KMS-11 (cell line): ENCODE data around the gene SETD7.

ENCODE experiments used
- H2AFZ ChIP-seq: fragments of 200-600 bp; sonication (generic); 2 replicates; pipeline ENCODE4 v1.6.1; 2016; ENCODE audit warnings: antibody characterized with exemption, mixed run types, low read depth
- H3K27ac ChIP-seq: fragments of 200-600 bp; sonication (generic); 2 replicates; pipeline ENCODE4 v1.6.1; 2016; ENCODE audit warnings: mild to moderate bottlenecking, mixed run types
- H3K27me3 ChIP-seq: fragments of 200-600 bp; sonication (generic); 2 replicates; pipeline ENCODE4 v1.6.1; 2017; ENCODE audit warnings: mild to moderate bottlenecking, low read depth, mixed run types, moderate library complexity; ENCODE audit not compliant: insufficient read depth
- H3K36me3 ChIP-seq: fragments of 200-600 bp; sonication (generic); 2 replicates; pipeline ENCODE4 v1.6.1; 2017; ENCODE audit warnings: mild to moderate bottlenecking, mixed run types; ENCODE audit not compliant: insufficient read depth
- H3K4me1 ChIP-seq: fragments of 200-600 bp; sonication (generic); 2 replicates; pipeline ENCODE4 v1.6.1; 2016; ENCODE audit warnings: mild to moderate bottlenecking, low read depth, mixed run types; ENCODE audit not compliant: poor library complexity, severe bottlenecking
- H3K4me2 ChIP-seq: fragments of 200-600 bp; sonication (generic); 2 replicates; pipeline ENCODE4 v1.7.0; 2016; ENCODE audit warnings: mild to moderate bottlenecking, mixed run types
- H3K4me3 ChIP-seq: fragments of 200-600 bp; sonication (generic); IDR thresholded peaks from 2 replicates; pipeline ENCODE4 v1.6.1; 2017; ENCODE audit warnings: low read depth, low read length, mixed read lengths; ENCODE audit not compliant: insufficient read depth
- H3K79me2 ChIP-seq: fragments of 200-600 bp; sonication (generic); 2 replicates; pipeline ENCODE4 v1.6.1; 2016; ENCODE audit warnings: low read depth, mixed run types; ENCODE audit not compliant: insufficient read depth
- H3K9ac ChIP-seq: fragments of 200-600 bp; sonication (generic); 2 replicates; pipeline ENCODE4 v1.6.1; 2016; ENCODE audit warnings: mild to moderate bottlenecking, mixed run types
- H4K20me1 ChIP-seq: fragments of 200-600 bp; sonication (generic); 2 replicates; pipeline ENCODE4 v1.6.1; 2016; ENCODE audit warnings: mild to moderate bottlenecking, mixed run types; ENCODE audit not compliant: insufficient read depth
- TF ChIP-seq, protein P1 (sequence below): fragments of 200-600 bp; sonication (generic); conservative IDR thresholded peaks from 2 replicates; pipeline ENCODE4 v1.6.1; 2017; ENCODE audit warnings: low read depth, mild to moderate bottlenecking, antibody characterized with exemption, low read length, moderate library complexity, mixed read lengths

Gene SETD7

DNA sequence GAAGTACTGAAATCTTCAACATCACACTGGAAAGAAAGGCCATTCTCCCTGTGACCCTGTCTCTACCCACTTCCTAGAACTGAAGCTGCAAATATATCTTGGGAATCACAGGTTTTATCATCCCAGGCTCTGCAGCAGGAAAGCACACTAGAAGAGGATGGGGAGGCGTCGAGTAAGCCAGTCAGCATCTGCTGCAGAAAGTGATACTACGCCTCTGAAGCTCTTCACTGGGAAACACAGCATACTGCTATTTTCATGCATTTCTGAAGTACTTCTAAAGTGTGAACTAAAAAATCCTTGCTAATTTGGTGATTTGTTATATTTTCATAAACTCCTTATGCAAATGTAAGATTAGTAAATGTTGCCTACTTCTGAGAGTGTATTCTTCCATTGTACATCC lies 73.0 kb downstream of the SETD7 start:
- Histone ChIP-seq H3K27me3 (no peaks in the 10 kb centered on the region), H3K36me3 (no peaks in the 10 kb centered on the region), H3K9ac (no peak overlapping the region), H2AFZ (no peak overlapping the region), H3K4me3 (no peak overlapping the region), H3K27ac (no peak overlapping the region), H3K4me1 (peaks cover 21% of the 10 kb centered on the region), H3K4me2 (no peak overlapping the region), H3K79me2 (no peaks in the 10 kb centered on the region), H4K20me1 (no peaks in the 10 kb centered on the region)
- TF ChIP-seq, protein P1, sequence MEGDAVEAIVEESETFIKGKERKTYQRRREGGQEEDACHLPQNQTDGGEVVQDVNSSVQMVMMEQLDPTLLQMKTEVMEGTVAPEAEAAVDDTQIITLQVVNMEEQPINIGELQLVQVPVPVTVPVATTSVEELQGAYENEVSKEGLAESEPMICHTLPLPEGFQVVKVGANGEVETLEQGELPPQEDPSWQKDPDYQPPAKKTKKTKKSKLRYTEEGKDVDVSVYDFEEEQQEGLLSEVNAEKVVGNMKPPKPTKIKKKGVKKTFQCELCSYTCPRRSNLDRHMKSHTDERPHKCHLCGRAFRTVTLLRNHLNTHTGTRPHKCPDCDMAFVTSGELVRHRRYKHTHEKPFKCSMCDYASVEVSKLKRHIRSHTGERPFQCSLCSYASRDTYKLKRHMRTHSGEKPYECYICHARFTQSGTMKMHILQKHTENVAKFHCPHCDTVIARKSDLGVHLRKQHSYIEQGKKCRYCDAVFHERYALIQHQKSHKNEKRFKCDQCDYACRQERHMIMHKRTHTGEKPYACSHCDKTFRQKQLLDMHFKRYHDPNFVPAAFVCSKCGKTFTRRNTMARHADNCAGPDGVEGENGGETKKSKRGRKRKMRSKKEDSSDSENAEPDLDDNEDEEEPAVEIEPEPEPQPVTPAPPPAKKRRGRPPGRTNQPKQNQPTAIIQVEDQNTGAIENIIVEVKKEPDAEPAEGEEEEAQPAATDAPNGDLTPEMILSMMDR: no peak

DNA sequence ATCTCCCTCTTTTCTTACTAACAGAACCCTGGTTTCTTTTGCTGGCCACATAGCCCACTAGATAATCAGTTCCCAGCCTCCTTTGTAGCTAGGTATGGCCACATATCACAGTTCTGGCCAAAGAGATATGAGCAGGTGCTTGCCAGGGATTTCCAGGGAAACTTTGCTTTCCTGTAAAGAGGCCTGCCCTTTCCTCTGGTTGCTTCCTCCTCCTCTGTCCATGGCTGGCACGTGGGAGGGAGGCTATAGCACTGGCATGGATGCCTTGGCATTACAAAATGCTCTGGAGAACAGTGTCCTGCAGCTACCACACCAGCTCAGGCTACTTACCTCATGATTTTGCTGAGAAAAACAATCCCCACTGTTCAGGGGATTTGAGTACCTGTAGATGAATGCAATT lies 74.6 kb downstream of the SETD7 start:
- Histone ChIP-seq H3K79me2 (no peaks in the 10 kb centered on the region), H3K4me1 (peaks cover 32% of the 10 kb centered on the region), H3K4me3 (no peak overlapping the region), H3K4me2 (no peak overlapping the region), H4K20me1 (no peaks in the 10 kb centered on the region), H2AFZ (no peak overlapping the region), H3K27me3 (no peaks in the 10 kb centered on the region), H3K27ac (no peak overlapping the region), H3K36me3 (no peaks in the 10 kb centered on the region), H3K9ac (no peak overlapping the region)
- TF ChIP-seq, protein P1: no peak

DNA sequence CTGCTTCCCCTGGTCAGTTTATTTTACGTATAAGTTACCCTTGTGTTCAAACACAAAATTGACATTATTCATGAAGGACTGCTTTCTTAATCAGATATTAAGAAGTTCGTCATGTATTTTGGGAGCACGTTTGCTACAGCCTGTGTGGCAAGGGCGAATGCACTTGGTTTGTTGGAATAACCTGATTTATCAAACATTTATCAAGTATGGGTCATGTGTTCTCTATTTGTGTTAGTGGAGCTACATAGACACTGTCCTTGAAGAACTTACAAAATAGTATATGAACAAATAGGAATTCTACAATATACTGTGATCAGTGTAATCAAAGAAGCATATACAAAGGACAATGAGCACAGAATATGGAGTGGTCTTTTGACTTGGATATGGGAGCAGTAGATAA lies 79.7 kb downstream of the SETD7 start:
- TF ChIP-seq, protein P1: no peak
- Histone ChIP-seq H2AFZ (no peak overlapping the region), H3K4me3 (no peak overlapping the region), H3K9ac (no peak overlapping the region), H3K27ac (no peak overlapping the region), H3K27me3 (no peaks in the 10 kb centered on the region), H3K79me2 (no peaks in the 10 kb centered on the region), H4K20me1 (no peaks in the 10 kb centered on the region), H3K4me1 (peaks cover 54% of the 10 kb centered on the region), H3K4me2 (no peak overlapping the region), H3K36me3 (0 out of 2 replicates have a peak, but pooled peaks cover 3% of the 10 kb centered on the region)

DNA sequence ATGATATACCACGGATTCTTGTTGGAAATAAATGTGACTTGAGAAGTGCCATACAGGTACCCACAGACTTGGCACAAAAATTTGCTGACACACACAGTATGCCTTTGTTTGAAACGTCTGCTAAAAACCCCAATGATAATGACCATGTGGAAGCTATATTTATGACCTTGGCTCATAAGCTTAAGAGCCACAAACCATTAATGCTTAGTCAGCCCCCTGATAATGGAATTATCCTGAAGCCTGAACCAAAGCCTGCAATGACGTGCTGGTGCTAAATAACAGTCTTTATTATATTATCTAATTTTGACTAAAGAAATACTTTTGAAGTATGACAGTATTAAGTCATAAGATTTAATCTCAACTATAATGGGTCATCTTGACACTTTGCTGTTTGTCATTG lies 83.2 kb downstream of the SETD7 start:
- Histone ChIP-seq H3K27ac (no peak overlapping the region), H3K9ac (no peak overlapping the region), H3K27me3 (no peaks in the 10 kb centered on the region), H4K20me1 (no peaks in the 10 kb centered on the region), H3K79me2 (no peaks in the 10 kb centered on the region), H3K4me1 (peaks cover 52% of the 10 kb centered on the region), H2AFZ (no peak overlapping the region), H3K4me2 (peak overlapping the region; percentile 4; the same call in 1 of the 2 replicates), H3K36me3 (0 out of 2 replicates have a peak, but pooled peaks cover 3% of the 10 kb centered on the region), H3K4me3 (no peak overlapping the region)
- TF ChIP-seq, protein P1: no peak
